Fibroblast of skin of right quadriceps (primary cell): ENCODE measurements around the gene CAMTA1.

Source experiments
- DNase-seq: peaks from one replicate; pipeline ENCODE4 v3.0.0-alpha.2; 2013

CAMTA1 gene

DNA sequence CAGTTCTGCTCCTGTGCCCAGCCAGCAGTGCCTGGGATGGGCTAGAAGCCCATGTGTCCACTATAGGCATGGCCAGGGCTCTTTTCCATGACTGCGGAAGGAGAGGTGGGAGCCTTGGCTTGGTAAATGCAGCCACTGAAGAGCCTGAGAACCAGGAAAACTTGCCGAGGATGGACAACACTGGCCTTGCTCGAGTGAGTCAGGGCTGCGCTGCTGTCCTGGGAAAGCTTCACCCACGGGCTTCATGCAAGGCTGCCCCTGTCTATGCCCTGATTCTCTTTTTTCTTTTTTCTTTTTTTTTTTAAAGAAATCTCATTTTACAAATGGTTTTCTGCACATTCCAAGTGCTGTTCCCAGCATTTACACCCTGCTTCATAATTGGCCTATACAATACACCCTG lies 156.5 kb downstream of the CAMTA1 start:
- no peak for DNase-seq

- no peak for DNase-seq
Observed at GRCh38 chr1:6942990-6943389, 157.7 kb downstream of the CAMTA1 start.

DNA sequence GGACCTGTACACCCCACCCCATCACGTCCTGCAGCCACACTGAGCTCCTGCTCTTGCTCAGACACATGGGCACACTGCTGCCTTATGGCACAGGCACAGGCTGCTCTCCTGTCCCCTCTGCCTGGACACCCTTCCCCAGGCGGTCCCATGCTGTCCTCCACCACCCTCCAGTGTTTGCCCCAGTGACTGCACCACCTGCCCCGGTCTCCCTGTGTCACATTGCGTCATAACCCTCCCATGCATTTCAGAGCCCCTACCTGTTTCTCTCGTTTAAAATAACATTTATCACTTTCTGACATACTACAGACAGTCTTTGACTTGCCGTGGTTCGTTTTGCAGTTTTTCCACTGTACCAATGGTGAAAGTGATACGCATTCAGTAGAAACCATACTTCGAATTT lies 159.2 kb downstream of the CAMTA1 start:
- DNase-seq, result no peak

- no peak for DNase-seq
Observed at GRCh38 chr1:6947952-6948351, 162.7 kb downstream of the CAMTA1 start.

GRCh38 chr1:6948416-6948815 lies 163.2 kb downstream of the CAMTA1 start:
- DNase-seq, result no peak

- DNase-seq, result no peak
Observed at GRCh38 chr1:6948861-6949260, 163.6 kb downstream of the CAMTA1 start.

DNA sequence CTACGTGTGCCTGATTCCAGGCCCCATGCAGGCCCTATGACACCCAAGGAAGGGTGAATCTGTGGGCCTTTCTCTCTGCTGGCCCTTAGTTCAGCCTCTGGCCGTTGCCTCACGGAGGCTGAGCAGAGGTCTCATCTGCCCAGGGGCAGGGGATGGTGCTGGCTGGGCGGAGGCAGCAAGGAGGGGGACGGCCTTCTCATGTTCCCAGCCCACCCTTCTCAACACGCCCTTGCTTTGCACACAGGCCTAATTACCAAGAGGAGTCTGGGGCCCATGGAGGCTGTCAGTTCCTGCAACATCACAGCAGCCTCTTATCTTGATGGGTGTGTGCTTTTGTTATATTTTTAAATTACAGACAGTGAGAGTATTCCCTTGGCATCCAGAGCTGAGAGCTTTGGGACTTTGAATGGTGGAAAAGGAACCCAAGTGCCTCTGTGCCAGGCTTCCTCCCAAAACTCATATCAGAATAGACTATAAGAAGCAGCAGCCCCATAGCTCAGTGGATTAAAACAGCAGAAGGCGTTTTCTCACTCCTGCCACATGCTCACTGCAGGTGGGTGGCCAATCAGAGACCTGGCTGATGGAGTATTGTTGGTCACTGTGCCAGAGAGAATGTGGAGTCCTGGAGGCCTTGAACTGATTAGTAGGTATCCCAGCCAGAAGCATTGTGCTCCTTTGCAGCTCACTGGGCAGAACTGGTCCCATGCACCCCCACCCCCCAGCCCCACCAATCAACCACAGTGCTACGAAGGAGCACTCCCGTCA lies 164.9 kb downstream of the CAMTA1 start:
- no peak for DNase-seq

DNA sequence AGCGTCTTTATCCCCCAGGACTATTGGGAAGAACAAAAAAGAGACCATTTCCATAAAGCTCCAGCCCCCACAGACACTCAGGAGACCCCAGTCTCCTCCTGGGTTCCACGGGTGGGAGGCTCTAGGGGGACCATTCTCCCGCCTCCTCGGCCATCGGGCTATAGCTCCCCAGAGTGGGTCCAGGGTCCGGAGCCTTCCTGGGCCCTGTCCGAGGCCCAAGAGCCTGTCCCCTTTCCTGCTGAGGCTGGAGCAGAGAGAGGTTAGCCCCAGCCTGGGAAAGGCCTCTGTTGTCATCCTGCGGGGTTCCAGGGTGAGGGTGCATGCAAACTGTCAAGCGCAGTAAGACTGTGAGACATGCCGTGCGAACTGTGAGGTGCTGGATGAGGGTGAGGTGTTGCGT lies 166.3 kb downstream of the CAMTA1 start:
- DNase-seq, result no peak

GRCh38 chr1:6953216-6953615 lies 168.0 kb downstream of the CAMTA1 start:
- no peak for DNase-seq

DNA sequence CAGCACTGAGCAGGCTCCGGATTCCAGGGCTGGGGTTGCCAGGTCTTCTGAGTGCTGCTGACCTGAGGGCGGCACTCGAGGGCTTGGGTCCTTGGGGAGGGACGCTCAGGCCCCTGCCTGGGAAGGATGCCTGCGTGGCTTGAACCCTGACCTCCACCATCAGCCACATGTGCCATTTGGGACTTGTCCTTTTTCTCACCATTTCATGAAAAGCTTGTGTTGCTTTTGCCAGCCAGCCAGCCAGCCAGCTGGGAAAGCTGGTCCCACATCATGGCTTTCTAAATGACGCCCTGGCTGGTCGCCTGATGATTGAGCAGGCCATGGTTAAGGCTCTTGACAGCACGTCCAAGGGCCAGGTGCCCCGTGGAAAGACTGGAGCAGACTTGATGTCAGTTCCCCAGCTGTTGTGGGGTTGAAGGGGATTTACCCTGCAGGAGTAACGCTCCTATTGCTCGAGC lies 168.7 kb downstream of the CAMTA1 start:
- no peak for DNase-seq

- DNase-seq, result no peak
Observed at GRCh38 chr1:6954591-6954990, 169.3 kb downstream of the CAMTA1 start.

GRCh38 chr1:6955357-6956094 lies 170.3 kb downstream of the CAMTA1 start:
- DNase-seq, result no peak

DNA sequence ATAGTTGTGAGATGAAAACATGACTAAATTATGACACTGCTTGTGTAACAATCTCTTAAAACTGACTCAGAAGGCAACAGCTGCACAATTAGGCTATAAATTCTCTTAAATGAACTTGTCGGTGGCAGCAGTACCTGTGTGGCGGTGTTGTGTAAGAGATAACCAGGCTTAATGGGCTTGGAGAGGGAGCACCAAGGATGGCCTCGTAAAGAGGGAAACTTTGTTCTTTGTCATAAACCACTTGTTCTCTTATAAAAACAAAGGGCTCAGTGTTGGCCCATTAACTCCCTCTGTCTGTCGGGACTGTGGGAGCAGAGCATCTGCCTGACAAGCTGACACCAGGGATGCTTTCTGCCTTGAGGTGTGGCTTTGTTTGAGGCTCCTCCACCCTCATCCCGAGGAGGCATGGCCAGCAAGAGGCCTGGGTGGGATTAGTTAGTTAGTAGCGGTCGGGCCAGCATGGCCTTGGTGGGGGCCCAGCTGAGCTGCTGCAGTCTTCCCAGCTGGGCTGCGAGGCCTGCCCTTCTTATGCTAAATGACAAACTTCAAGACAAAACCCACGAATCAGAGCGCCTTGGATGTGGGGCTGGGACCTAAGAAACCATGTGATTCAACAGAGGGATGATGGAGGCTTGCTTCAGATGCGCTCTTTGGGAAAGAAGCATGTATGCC lies 171.4 kb downstream of the CAMTA1 start:
- no peak for DNase-seq

GRCh38 chr1:6957341-6957740 lies 172.1 kb downstream of the CAMTA1 start:
- no peak for DNase-seq

DNA sequence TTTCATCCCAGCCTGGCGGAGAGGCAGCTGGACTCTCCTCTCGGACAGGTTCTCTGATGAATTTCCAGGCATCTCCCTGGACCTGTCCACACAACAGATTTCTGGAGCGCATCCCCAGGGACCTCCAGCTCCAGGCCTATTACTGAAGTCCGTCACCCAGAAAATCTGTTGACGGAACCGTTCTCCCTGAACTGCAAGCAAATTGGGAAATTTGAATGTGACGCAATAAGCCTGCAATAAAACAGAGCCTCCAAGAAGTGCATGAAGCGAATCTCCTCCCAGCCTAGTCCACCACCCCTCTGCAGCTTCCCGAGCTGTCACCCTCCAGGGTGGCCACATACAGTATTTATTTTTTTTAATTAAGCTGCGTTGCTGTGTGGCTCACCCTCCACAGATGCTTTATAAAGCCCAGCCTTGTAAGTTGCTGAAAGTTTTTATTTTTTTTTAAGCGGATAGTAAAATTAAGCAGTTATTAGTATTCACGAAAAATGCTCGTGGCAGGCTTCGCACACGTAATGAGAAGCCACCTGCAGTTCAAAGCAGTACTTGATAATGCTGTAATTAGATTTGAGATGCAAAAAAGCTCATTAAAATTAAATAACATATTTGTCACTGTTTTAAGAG lies 173.3 kb downstream of the CAMTA1 start:
- DNase-seq, result no peak

GRCh38 chr1:6959491-6959890 lies 174.2 kb downstream of the CAMTA1 start:
- DNase-seq, result no peak

GRCh38 chr1:6960291-6960811 lies 175.1 kb downstream of the CAMTA1 start:
- DNase-seq, result peak; percentile 39

GRCh38 chr1:6960860-6961259 lies 175.6 kb downstream of the CAMTA1 start:
- no peak for DNase-seq

DNA sequence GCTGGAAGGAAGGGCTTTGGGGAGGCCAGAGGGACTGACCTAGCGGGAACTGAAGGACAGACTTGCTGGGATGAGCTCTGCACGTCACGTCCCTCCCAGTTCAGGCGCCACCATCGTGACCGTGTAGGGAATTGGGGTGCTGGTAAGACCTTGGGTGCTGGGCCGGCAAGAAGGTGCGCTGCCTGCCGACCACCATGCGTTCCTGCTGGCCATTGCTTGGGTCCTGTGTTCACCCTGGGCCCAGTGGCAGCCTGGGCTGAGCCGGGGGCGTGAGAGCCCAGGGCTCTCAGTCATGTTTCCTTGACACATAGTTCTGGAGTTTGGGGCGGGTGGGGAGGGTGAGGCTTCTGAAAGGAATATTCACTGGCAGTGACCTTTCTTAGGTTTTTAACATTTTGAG lies 176.0 kb downstream of the CAMTA1 start:
- no peak for DNase-seq

DNA sequence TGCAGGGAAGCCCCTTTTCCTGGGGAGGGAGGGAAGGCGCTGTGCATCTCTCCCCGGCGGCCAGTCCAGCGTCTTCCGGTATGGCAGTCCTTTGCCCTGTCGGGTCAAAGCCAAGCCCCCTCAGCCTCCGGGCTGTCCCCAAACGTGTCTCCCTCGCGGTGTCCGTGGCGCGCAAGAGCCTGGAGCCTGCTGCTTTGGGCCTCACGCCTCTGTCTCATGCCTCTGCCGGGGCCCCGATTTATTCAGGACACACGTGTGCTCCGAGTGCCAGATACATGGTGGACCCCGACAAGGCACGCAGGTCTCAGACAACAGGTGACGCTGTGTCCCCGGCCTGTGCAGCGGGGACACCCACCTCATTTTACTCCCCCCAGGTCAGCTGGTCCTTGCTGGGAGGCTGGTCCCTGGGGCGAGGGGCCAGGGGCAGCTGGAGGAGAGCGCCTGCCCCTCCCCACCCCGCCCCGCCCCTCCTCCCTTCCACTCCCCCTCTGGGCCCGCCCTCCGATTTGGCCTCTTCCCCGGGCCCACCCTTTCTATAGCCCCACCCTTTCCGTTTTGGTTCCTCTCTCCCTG lies 176.7 kb downstream of the CAMTA1 start:
- no peak for DNase-seq

DNA sequence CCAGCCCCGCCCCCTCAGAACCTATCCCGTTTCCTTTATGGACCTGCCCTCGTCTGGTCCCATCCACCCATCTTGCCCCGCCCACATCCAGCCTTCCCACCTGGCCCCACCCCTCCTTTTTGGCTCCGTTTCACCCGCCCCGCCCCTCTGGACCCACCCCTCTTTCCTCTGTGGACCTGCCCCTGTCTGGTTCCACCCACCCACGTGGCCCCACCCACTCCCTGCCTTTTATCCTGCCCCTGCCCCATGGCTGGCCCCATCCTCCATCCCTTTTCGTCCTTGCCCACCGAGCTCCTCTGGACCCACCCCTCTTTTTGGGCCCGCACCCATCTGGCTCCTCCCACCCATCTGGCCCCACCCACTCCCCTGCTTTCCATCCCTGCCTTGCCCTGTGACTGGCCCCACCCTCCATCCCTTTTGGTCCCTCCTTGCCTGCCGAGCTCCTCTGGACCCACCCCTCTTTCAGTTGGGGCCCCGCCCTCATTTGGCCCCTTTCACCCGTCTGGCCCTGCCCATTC lies 177.3 kb downstream of the CAMTA1 start:
- DNase-seq, result peak; percentile 32
